Activated T-cell treated with anti-CD3 and anti-CD28 coated beads, Interleukin-2, amount 50 U/mL, for 1 hour (primary cell): ENCODE results near the gene SEC24B.
A peak's percentile ranks its signal among the peaks of the same experiment; 100 is the strongest.

ENCODE experiments used
- DNase-seq: peaks from one replicate; pipeline ENCODE4 v3.0.0-alpha.2; 2020

SEC24B gene

GRCh38 chr4:109433205-109434006, at the start of gene SEC24B:
TSS of gene SEC24B (plus strand) at chr4:109433815. CDS start at chr4:109433870, 55 bp downstream.
- DNase-seq: peak; percentile 93

GRCh38 chr4:109383823-109384222, 49.8 kb upstream of the SEC24B start:
- DNase-seq: no peak

GRCh38 chr4:109385260-109385659, 48.4 kb upstream of the SEC24B start:
- DNase-seq: no peak

GRCh38 chr4:109389369-109390114, 44.1 kb upstream of the SEC24B start:
- DNase-seq: no peak

- no peak for DNase-seq
Measured at GRCh38 chr4:109390115-109390768, 43.4 kb upstream of the SEC24B start.

- no peak for DNase-seq
Measured at GRCh38 chr4:109395694-109396093, 37.9 kb upstream of the SEC24B start.

GRCh38 chr4:109398928-109399327, 34.7 kb upstream of the SEC24B start:
- no peak for DNase-seq

- no peak for DNase-seq
Measured at GRCh38 chr4:109406337-109406931, 27.2 kb upstream of the SEC24B start.

- DNase-seq: no peak
Measured at GRCh38 chr4:109407027-109407737, 26.4 kb upstream of the SEC24B start.

GRCh38 chr4:109408711-109409110, 24.9 kb upstream of the SEC24B start:
- DNase-seq: no peak

GRCh38 chr4:109410226-109410625, 23.4 kb upstream of the SEC24B start:
- DNase-seq: no peak

GRCh38 chr4:109410776-109411175, 22.8 kb upstream of the SEC24B start:
- no peak for DNase-seq

- no peak for DNase-seq
Measured at GRCh38 chr4:109411964-109412363, 21.7 kb upstream of the SEC24B start.

- no peak for DNase-seq
Measured at GRCh38 chr4:109412776-109413175, 20.8 kb upstream of the SEC24B start.

- DNase-seq: no peak
Measured at GRCh38 chr4:109414938-109415337, 18.7 kb upstream of the SEC24B start.

GRCh38 chr4:109418588-109418987, 15.0 kb upstream of the SEC24B start:
- no peak for DNase-seq

- DNase-seq: no peak
Measured at GRCh38 chr4:109419679-109420078, 13.9 kb upstream of the SEC24B start.

- DNase-seq: no peak
Measured at GRCh38 chr4:109424093-109424841, 9.3 kb upstream of the SEC24B start.

- no peak for DNase-seq
Measured at GRCh38 chr4:109425405-109425804, 8.2 kb upstream of the SEC24B start.

- DNase-seq: no peak
Measured at GRCh38 chr4:109429545-109429944, 4.1 kb upstream of the SEC24B start.

GRCh38 chr4:109432203-109432602, 1.4 kb upstream of the SEC24B start:
- DNase-seq: no peak

GRCh38 chr4:109432696-109433095, 919 bp upstream of the SEC24B start:
- DNase-seq: no peak
